Pancreas (tissue), 10 donors: ENCODE results near the gene SBF2. TPM values are rescaled to one million over a fixed set of nuclear protein-coding genes. Genes with fewer than 3 reads are reported as not detected.

Experiments used
- ATAC-seq, 4 donors: fragments of 200-7000 bp; cut with Tn5 transposase; one replicate each; pipeline versions ENCODE4 v1.8.0 to v1.9.1; 2020; ENCODE audit warnings: mild to moderate bottlenecking in 4 of 4, moderate library complexity in 4 of 4
- DNase-seq, 6 donors: peaks; one replicate each; pipeline ENCODE4 v3.0.0-alpha.2; 2020
- FAIRE-seq: peaks from 2 replicates; lab custom pipeline; 2012; peaks lifted over from hg19 to GRCh38; lab: Jason Lieb, UNC
- H3K27ac ChIP-seq, 4 donors: fragments of 200-600 bp; sonication (generic); 1 replicate in 3 of 4; 2 replicates in 1 of 4; pipeline versions ENCODE4 v1.5.0 to v1.8.0; 2020
- H3K27me3 ChIP-seq, 4 donors: fragments of 200-600 bp; one replicate each; pipeline ENCODE4 v1.8.0; 2021
- H3K36me3 ChIP-seq, 3 donors: fragments of 200-600 bp; sonication (generic) in 1 of 3; one replicate each; pipeline versions ENCODE4 v1.5.0 to v1.8.0; 2020 to 2021
- H3K4me1 ChIP-seq, 3 donors: fragments of 200-600 bp; one replicate each; pipeline ENCODE4 v1.8.0; 2021
- H3K4me3 ChIP-seq, 4 donors: fragments of 200-600 bp; sonication (generic) in 2 of 4; one replicate each; pipeline versions ENCODE4 v1.5.0 to v1.8.0; 2020 to 2021
- H3K9me3 ChIP-seq, 4 donors: fragments of 200-600 bp; one replicate each; pipeline ENCODE4 v1.8.0; 2021
- WGBS, 2 donors: extraction: QIAGEN DNeasy Blood & Tissue Kit; methylation state at CpG; one replicate each; pipeline ENCODE4 v1.1.7; 2013; 5-methylcytosine and 5-hydroxymethylcytosine counted together
- intact Hi-C, 3 donors: fragments of 100-400 bp; cut with DNase I; formaldehyde crosslinking; loops; one replicate each; pipeline versions ENCODE4 v1.11.1 to v1.14.2; 2022
- polyA plus RNA-seq, 2 donors: library from polyadenylated mRNA; stranded (reverse); fragments of 200-250 nt; gene quantifications; one replicate each; pipeline ENCODE4 v1.2.3, GENCODE V29; 2013
- total RNA-seq, 6 donors: library from RNA; stranded (reverse); fragmentation: NEBNext Ultra II Directional in 4 of 6; extraction: Animal tissue kit (Norgen Biotek cat#: 25700) in 4 of 6; gene quantifications; one replicate each; pipeline versions ENCODE4 v1.2.1 to v1.2.4, GENCODE V29; 2021 to 2023
- TF ChIP-seq, protein P1 (sequence below), 4 donors: fragments of 200-600 bp; sonication (generic) in 3 of 4; IDR thresholded peaks; one replicate each; pipeline versions ENCODE4 v1.5.0 to v1.8.0; 2021; ENCODE audit warnings: antibody characterized with exemption in 4 of 4
- donor health status: healthy with polysubstance abuse.
- donor health status: DM: no; HTN: no; CAD: no; lungs with moderate emphysema.
- donor health status: DM: no; HTN: no; CAD: no.
- donor health status: control.
- donor health status: control.
- donor health status: Bipolar disorder and iron deficiency.
- donor health status: DM: yes; HTN: yes; CAD: no.
- donor health status: DM: no; HTN: no; CAD: no.
- donor health status: DM: no; HTN: no; CAD: no.
- donor health status: DM: yes; HTN: yes; CAD: no.

The SBF2 gene
- total and polyA plus RNA-seq, 8 donors: 4.6 to 21.8 (median 10.3) TPM

DNA sequence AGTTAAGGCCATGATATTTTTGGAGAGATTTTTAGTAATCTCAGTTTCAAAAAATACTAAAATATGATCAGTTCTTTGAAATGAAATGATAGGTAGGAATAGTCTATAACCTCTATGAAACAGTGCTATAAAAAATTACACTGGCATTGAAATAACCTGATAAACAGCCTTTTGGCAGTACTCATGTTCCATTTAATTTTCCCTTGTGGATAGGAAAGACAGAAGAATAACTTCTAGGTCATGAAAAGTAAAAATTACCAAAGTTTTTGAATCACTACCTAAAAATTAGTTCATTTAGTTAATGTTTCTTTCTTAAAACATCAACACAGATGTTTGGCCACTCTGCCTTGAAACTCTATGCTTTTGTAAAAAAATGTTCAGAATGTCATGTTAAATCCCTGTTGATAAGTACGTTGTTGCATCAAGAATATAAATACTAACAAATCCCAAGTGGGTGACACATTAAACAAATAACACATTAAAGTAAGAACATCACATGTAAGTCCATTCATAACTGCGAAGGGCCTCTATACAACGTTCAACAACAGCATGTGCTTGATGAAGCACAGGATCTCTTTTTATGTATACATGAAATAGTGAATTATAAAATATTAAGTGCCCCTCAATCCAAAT, 339.9 kb downstream of the SBF2 start:
- intact Hi-C loops: no loop called here
- no peaks in the 10 kb centered on the region for H3K27me3 ChIP-seq
- 70% methylated on average over 3 of the region's 3 CpGs for whole genome bisulfite sequencing, 2 donors
- no peaks in the 10 kb centered on the region for H3K36me3 ChIP-seq
- no peaks in the 10 kb centered on the region for H3K4me1 ChIP-seq
- no peaks in the 10 kb centered on the region for H3K9me3 ChIP-seq
- TF ChIP-seq, protein P1, sequence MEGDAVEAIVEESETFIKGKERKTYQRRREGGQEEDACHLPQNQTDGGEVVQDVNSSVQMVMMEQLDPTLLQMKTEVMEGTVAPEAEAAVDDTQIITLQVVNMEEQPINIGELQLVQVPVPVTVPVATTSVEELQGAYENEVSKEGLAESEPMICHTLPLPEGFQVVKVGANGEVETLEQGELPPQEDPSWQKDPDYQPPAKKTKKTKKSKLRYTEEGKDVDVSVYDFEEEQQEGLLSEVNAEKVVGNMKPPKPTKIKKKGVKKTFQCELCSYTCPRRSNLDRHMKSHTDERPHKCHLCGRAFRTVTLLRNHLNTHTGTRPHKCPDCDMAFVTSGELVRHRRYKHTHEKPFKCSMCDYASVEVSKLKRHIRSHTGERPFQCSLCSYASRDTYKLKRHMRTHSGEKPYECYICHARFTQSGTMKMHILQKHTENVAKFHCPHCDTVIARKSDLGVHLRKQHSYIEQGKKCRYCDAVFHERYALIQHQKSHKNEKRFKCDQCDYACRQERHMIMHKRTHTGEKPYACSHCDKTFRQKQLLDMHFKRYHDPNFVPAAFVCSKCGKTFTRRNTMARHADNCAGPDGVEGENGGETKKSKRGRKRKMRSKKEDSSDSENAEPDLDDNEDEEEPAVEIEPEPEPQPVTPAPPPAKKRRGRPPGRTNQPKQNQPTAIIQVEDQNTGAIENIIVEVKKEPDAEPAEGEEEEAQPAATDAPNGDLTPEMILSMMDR (IDR thresholded peaks at IDR 0.05): no peak
- no peak overlapping the region for H3K4me3 ChIP-seq
- DNase-seq (no peak), FAIRE-seq (no peak), ATAC-seq (no peak)
- H3K27ac ChIP-seq: no peak overlapping the region

DNA sequence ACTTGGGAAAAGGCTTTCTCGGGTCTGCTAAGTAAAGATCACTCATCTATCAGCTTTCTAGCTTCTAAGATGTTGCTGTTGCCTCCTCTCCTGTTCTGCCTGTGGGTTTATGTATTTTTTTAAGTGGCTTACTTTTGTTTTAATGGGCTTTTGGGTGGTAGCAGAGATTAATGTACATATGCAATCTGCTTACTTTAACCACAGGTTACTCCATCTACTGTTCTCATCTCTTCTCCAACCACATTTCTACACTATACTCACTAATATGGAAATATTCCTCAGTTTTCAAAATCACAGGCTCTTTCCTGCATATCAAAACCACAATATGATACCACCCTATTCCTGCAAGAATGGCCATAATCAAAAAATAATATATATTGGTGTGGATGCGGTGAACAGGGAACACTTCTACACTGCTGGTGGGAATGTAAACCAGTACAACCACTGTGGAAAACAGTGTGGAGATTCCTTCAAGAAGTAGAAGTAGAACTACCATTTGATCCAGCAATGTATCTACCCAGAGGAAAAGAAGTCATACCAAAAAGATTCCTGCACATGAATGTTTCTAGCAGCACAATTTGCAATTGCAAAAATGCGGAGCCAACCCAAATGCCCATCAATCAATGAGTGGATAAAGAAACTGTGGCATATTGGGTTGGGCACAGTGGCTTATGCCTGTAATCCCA, 341.4 kb downstream of the SBF2 start:
- H3K36me3 ChIP-seq: no peaks in the 10 kb centered on the region
- DNase-seq (no peak), FAIRE-seq (no peak), ATAC-seq (no peak)
- H3K4me1 ChIP-seq: no peaks in the 10 kb centered on the region
- H3K4me3 ChIP-seq: no peak overlapping the region
- 96 to 100% methylated on average over 3 of the region's 3 CpGs for WGBS, 2 donors
- no peak overlapping the region for H3K27ac ChIP-seq
- intact Hi-C loops: no loop called here
- TF ChIP-seq, protein P1 (IDR thresholded peaks at IDR 0.05): no peak
- no peaks in the 10 kb centered on the region for H3K9me3 ChIP-seq
- H3K27me3 ChIP-seq: no peaks in the 10 kb centered on the region

DNA sequence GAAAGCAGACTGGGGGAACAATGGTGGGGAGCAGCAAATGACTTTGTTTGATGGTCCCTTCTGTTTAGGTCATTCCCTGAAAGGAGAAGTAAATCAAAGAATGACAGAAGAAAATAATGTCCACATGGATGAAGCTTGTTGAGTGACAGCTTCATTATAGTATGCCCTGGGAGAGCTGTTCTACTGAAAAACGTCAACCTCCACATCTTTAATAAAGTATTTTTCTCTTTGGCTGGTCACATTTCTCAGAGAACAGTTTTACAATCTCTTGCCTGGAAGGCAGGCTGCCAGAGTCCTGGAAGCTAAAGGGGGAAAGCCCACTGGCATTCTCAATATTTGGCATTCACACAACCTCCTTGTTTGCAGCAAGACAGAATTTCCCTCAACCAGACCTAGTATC, 342.2 kb downstream of the SBF2 start:
- Histone ChIP-seq H3K9me3 (no peaks in the 10 kb centered on the region), H3K4me3 (no peak overlapping the region), H3K36me3 (no peaks in the 10 kb centered on the region), H3K27ac (no peak overlapping the region), H3K27me3 (no peaks in the 10 kb centered on the region), H3K4me1 (no peaks in the 10 kb centered on the region)
- FAIRE-seq: no peak
- TF ChIP-seq, protein P1 (IDR thresholded peaks at IDR 0.05): no peak
- no peak for DNase-seq
- intact Hi-C loops: no loop called here
- ATAC-seq: no peak
- 34 to 35% methylated on average over 1 of the region's 1 CpG for WGBS, 2 donors

DNA sequence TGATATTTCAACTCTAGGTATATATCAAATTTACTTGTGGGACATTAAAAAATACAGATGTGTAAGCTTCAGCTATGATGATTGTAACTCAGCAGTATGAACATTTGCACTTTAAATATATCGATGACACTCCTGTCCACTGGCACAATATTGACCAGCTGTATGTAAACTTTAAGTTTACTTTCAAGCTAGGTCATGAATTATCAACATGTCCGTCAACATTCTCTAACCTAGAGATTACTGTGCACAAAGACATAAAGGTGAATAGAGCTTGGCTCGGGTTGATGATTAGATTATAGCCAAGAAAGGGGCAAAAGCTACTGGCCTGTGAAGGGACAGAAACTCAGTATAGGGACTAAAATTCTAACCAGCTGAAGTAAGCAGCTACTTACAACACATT, 343.6 kb downstream of the SBF2 start:
- ATAC-seq: no peak
- FAIRE-seq: no peak
- Histone ChIP-seq H3K9me3 (no peaks in the 10 kb centered on the region), H3K4me3 (no peak overlapping the region), H3K27me3 (no peaks in the 10 kb centered on the region), H3K27ac (no peak overlapping the region), H3K36me3 (no peaks in the 10 kb centered on the region), H3K4me1 (no peaks in the 10 kb centered on the region)
- TF ChIP-seq, protein P1 (IDR thresholded peaks at IDR 0.05): no peak
- DNase-seq: no peak
- intact Hi-C loops: no loop called here
- 35 to 45% methylated on average over 3 of the region's 3 CpGs for WGBS, 2 donors
